GM21576 (cell line): ENCODE measurements around the gene BDH1.

ENCODE experiments used
- ATAC-seq: cut with Tn5 transposase; IDR thresholded peaks from one replicate; pipeline ENCODE4 v1.9.1; 2021; ENCODE audit warnings: mild to moderate bottlenecking, moderate library complexity; ENCODE audit not compliant: unreplicated experiment

The BDH1 gene

DNA sequence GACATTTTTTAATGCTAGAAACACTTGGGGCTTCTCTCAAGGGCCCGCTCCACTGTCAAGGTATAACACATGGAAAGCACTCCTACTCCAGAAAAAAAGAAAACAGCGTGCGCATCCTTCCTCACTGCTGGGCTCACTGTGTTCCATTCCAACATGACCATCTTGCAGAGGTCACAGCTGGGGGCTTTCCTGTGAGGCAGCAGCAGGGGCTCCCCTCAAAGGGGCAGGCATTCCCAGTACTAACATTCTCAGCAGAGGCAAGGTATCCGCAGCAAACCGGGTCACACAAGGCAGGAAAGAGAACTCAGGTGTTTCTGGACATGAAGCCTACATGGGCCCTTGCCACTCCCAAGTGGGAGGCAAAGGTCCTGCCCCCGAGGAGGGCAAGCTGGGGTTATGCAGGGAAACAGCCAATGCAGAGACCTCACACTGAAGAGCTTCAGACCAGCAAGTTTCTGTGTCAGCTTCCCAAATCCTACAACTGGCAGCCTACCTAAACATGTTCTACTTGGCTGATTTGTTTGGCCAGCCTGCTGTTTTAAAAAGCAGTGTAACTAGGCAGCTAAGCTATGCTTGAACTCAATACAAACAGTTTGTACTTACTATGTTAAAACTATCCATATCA is 6.4 kb downstream of the BDH1 start:
- no peak for ATAC-seq

DNA sequence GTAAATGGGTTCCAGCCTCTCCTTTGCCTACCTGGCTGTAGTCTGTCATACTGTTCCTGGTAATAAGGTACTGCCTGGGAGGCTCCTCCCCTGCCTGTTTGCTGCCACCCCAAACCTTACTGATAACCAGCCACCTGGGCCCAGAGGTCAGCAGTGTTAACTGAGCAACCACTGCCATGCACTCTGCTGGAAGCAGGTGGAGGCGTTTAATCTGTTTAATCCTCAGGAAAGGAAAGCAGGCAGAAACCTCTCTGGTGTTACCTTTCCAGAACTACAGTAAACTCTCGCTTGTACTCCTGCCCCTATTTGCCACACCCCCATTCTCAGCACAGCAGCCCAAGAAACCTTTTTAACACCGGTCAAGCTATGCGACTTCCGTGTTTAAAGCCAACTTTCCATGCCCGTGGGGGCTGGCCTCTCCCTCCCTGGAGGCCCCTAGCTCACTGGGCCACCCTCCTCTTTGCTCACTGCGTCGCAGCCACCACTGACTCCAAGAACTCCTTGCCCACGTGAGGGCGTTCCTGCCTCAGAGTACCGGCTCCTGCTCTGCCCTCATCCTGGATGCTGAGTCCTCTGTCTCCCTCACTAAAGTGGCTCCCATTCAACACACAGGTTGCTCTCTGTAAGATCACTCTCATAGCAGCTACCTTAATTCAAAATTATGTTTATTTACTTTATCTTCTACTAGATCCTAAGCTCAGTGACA is 8.3 kb downstream of the BDH1 start:
- no peak for ATAC-seq

DNA sequence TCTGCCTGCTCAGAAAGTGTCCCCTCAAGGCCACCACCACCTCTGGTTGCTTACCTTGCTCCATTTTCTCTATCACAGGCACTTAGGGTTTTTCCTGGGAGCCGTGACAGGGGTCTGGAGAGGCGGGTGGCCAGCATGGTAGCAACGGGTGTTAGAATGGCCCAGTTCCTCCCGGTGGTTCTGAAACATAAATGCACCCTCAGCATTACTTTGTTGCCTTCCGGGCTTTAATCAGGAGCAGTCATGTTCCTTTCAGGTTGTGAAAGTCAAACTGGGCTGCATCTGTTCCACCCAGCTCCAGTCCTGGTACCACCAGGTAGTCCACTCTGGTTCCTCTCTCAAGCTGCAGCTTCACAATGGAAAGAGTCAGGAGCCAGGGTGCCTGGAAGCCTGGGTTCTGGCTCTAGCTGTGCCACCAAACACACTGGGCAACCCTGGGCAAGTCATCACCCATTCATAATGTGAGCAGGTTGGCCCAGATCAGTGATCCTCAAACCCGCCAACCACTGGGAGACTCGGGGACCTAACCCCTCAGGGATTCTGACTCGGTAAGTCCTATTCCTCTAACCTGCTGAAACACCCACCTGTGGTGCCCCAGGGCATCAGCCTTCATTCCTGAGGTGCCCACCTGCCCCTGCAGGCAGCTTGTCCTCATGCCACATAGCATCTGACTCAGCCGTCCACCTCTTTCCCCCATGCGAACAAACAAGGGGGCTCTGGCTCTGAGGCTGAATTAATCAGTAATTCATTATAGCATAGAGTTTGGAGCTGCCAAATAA is 9.3 kb downstream of the BDH1 start:
- no peak for ATAC-seq

DNA sequence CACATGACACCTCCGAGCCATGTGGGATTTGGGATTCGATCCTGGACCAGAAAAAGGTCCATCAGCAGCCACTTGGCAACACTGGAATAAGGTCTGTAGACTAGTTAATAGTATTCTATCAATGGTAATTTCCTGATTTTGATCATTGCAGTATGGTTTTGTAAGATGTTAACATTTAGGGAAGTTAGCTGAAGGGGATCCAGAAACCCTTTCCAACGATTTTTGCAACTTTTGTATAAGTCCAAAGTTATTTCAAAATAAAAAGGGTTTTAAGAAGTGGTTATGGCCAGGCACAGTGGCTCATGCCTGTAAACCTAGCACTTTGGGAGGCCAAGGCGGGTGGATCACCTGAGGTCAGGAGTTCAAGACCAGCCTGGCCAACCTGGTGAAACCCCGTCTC is 10.2 kb downstream of the BDH1 start:
- ATAC-seq: no peak

DNA sequence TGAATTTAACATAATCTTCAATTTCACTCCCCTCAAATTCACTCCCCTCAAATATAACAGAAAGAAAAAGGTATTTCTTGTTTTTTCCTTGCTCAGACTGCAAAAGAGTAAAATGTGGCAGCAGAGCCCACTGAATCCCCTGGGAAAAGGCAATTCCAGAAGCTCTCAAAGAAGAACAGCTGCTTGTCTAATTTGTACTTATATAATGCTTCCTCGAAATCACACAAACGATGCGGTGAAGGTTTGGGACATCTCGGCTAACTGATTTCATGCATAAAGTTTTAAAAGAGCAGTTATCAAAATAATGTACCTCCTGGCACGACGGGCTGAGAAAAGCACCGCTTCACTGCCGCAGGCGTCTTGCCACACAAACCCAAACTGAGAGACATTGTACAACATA is 10.7 kb downstream of the BDH1 start:
- no peak for ATAC-seq

DNA sequence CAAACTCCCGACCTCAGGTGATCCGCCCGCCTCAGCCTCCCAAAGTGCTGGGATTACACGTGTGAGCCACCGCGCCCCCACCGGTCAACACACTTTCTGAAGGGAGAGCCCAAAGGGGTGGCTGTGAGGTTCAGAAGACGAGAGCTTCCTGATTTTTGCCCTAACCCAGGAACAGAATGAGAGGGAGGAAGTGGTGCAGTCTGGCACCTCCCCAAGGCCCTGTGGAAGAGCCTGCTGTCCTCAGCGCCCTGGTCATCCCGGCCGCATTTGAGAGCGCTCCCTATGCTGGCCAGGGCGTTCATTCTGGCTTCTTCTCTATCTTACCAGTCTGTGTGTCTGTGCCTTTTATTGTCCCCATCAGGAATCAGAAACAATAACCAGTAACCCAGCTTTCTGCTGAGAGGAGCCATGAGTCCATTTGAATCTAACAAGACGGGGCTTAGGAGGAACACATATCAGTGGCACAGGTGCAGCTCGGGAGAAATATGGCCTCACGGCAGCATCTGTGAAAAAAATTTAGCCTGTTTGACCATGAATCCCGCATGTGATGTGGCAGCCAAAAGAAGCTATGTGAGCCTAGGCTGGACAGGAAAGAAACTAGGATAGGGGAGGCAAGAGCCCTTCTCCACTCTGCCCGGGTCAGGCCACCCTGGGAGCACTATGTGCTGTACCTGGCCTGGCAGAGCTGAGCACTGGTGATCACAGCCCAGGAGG is 12.9 kb downstream of the BDH1 start:
- ATAC-seq: no peak

DNA sequence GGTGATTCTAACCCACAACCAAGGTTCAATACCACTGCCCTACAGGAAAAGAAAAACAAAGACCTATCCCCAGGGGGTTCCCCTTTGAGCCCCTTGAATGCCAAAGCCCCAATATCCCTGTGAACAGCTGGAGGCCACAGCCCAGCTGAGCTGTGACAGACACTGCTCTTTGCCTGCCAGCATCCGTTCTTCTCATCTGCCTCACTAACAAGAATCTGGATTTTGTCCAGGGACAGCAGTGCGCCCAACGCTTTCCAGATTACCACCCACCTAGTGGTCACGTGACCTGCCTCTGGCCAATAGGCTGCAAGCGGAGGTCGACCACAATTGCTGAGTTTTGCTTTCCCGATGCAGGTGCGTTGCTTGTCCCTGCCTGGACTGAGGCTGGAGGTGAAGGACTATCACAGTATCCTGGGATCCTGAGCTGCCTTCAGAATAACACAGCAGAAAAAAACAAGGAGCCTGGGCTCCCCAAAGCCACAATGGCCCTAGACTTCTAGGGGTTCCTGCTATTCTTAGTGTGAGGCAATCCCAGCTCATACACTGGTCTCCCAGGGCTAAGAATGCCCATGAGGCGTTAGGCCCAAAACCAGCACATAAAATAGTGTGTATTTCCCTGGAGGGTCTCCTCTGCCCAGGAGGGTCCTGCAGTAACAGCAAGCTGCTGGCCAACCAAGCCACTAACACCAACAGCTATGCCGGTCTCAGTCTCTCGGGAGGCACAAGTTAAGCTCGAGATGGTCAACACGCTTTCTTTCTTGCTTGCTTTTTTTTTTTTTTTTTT is 13.8 kb downstream of the BDH1 start:
- no peak for ATAC-seq

DNA sequence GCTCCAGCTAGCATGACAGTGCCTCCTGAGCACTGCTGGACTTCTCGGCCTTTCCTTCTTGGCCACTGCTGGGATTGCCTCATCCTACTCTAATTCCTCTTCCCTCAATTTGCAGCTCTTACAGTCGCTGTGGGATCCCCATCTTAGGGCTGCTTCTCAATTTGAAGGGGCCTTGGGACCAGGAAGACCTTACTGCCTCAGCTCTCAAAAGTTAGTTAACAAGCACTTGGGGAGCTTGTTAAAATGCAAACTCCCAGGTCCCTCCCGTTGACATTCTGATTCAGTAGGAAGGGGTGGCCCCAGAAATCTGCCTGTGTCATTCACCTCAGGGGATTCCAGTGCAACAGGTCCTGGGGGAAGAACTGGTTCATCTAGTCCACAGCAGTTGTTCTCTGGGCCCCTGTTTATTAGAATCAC is 14.8 kb downstream of the BDH1 start:
- ATAC-seq: no peak

DNA sequence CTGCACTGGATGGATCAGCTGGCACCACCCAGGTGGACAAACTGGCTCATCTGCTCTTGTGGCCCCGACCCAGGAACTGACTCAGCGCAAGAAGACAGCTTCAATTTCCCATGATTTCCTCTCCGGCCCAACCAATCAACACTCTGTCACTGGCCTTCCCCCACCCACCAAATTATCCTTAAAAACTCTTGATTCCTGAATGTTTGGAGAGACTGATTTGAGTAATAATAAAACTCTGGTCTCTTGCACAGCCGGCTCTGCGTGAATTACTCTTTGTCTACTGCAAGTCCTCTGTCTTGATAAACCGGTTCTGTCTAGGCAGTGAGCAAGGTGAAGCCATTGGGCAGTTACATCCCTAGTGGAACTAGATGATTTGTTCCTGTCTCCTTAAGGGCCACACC is 16.1 kb downstream of the BDH1 start:
- ATAC-seq: no peak

DNA sequence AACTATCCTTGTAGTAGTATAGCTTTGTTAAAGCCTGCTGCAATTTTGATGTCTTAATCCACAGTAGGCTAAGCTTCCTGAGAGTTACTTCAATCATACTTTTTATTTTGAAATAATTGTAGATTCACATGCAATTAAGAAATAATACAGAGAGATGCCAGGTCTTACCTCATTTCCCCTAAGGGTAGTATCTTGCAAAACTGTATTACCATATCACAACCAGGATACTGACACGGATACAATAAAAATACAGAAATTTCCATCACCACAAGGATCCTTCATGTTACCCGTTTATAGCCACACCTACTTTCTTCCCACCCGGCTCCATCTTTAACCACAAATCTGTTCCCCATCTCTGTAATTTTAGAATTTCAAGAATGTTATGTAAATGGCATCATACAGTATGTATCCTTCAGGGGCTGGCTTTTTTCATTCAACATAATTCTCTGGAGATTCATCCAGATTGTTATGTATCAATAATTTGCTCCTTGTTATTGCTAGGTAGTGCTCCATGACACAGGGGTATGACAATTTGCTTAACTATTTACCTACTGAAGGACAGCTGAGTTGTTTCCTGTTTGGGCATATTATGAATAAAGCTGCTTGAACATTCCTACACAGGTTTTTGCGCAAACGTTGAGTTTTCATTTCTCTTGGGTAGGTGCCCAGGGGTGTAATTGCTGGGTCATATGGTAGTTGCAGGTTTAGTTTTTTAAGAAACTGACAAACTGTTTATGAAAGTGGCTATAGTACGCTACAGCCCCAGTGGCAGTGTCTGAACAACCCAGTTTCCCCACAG is 21.6 kb downstream of the BDH1 start:
- no peak for ATAC-seq

DNA sequence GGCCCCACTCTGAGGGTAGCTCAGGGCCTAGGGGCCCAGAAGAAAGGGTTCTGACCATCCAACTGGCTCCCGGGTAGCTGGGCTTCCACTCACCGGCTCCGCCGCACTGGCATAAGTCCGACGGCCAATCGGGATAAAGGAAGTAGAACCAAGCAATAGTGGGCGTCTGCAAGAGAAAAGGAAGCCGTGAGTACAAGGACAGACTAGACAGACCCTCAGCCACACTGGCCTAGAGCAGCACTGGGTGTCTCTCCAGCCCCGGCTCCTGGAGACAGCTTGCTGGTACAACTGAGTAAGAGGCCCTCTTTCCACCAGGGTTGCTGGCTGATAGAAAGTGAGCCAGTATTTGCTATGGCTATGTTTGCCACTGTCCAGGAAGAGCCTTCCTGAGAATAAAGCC is 22.4 kb downstream of the BDH1 start:
- ATAC-seq: no peak

DNA sequence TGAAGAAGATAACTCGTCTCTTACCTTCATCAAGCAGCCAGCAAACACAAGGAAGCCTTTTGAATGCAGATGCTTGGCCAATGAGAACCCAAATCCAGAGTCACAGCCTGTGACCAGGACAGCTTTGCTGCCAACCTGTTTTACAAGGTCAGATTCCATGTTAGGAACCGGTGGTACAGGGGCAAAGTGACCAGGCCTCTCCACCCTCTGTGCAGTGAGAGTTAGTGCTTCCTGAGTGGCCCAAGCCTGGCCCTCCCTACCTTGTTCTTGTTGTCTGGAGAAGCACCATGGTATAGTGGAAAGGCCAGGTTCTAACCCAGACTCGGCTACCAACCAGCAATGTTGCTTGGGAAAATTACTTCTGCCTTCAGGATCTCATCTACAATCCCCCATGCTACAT is 23.4 kb downstream of the BDH1 start:
- no peak for ATAC-seq

DNA sequence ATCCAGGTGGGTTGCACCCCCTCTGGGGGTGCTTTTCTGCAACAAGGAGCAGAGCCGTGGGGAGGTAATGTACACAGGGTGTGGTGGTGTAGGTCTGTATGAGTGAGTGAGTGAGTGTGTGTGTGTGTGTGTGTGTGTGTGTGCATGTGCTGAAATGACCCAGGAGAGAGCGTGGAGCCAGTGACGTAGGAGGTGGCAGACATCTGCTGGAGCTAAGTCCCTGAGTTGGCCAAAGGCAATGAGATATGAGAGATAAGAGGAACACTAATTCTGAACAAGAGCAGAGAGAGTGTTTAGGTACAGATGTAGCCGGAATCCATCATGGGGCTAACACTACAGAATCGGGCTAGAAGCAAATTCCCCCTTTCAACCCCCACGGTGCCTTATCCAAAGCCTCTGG is 27.6 kb downstream of the BDH1 start:
- no peak for ATAC-seq

DNA sequence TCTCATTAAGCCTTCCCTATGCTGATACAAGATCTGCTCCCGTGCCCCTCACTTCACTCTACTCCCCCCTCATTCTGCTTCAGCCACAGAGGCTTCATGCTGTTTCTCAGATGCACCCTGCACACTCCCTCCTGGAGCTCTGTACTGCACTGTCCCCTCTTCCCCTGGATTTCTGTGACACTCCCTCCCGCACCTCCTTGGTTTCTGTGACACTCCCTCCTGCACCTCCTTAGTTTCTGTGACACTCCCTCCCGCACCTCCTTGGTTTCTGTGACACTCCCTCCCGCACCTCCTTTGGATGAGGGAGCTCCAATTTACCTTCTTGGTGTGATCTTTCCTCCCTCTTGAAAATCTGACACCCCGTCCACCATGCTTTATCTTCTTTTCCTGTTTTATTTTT is 28.2 kb downstream of the BDH1 start:
- ATAC-seq: no peak

DNA sequence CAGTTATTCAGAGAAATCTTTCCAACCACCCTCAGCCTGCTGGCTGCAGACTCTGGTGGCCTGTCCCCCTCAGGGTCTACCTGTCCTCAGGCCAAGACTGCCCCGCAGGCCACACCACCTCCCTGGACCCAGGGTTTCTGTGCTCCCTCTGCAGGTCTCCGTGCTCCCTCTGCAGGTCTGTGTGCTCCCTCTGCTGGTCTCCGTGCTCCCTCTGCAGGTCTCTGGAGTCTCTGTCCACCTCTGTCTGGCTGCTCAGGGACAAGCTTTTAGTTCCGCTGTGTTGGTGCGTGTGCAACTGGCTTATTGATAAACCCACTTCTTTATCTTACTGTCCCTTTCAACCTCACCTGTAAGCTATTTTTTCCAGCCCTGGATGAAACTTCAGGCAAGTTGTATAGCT is 30.1 kb downstream of the BDH1 start:
- no peak for ATAC-seq

DNA sequence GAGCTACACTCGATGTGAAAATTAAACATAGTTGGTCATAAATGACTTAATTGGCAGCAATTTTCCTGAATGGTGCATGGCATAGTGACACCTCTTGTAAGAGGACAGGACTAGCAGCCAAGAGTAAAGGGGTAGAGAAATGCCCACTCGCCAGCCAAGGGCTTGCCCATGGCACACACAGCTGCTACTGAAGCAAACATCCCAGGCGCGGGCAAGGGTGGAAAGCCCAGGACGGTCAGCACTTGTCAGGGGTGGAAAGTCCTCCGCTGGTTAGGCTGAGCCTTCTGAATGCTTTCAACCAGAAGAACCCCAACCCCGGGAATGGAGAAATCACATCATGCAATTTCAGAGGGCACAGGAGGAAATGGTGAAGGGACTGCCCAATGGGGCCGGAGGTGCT is 31.6 kb downstream of the BDH1 start:
- ATAC-seq: no peak

DNA sequence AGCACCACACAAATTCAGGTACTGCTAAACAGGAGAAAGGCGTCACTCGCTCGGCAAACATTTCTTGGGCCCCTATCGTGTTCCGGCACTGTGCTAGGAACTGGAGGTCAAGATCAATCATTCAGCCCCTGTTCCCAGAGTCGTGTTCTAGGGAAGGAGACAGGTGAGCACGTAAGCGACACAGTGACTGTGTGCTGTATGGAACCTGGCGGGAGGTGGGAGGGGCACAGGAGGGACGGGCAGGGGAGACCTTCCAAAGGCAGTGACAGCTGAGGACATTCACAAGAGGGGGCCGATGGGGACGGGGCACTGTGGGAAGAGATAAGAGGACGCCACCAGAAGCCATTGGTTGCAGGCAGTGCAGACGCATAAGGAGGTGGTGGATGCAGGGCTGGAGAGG is 32.2 kb downstream of the BDH1 start:
- ATAC-seq: no peak

DNA sequence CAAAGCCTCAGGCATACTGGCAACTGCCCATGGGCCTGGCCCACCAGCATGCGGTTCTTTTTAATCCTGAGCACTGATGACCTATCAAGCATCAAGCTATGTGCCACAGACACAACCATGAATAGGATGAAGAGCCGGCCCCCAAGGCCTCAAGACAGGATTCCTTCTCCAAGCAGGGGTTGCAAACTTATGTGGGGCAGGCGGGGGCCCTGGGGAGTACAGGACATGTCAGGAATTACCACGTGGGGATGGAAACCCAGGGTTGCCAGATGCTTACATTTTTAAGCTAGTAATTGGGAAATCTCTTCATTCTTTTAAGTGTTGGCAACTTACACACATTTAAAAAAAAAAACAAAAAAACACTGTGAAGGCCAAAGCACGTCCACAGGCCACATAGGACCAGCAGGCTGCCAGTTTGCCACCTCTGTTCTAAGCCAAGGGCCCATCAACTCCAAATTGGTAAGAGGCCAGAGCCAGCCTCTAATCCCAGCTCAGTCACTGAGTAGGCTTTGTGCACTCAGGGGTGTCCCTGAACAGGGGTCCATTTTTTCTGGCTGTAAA is 32.8 kb downstream of the BDH1 start:
- ATAC-seq: no peak

DNA sequence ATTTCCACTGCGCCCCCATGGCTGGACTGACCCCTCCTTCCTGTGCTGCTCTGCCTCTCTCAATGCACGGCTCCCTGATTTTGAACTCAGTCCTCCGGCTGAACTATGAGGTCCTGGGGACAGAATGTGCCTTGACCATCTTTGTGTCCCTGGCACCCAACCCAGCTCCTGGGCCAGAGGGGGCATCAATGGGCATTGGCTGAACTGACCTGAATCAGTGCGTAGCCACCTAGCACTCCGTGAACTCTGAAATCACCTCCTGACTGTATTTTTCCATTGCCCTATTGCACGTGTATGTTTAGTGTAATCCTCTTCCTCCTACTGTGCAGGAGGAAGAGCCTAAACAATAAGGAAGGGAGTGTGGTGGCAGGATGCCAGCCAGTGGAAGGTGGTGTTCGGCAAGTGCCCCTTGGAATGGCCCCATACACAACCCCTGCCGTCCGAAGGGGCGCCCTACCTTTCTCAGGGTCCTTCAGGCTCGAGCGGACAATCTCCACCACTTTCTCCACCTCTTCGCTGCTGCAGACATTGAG is 33.5 kb downstream of the BDH1 start:
- no peak for ATAC-seq
